Neural cell (in vitro differentiated cells): ENCODE data around the gene GPR35. TPM values are rescaled to one million over a fixed set of nuclear protein-coding genes. Genes with fewer than 3 reads are reported as not detected.

ENCODE experiments used
- H2AFZ ChIP-seq: fragments of 200-600, 300-800 bp; sonication (generic), shearing (Covaris generic); 2 replicates; pipeline ENCODE4 v1.6.0; 2014; ENCODE audit warnings: low read depth, mild to moderate bottlenecking, antibody characterized with exemption, low read length, moderate library complexity
- H3F3A ChIP-seq: fragments of 200-600 bp; shearing (Covaris generic); 2 replicates; pipeline ENCODE4 v1.6.1; 2016; ENCODE audit warnings: mild to moderate bottlenecking, moderate library complexity, mixed read lengths, antibody characterized with exemption, low read length; ENCODE audit not compliant: insufficient read depth, poor library complexity, severe bottlenecking
- H3K27ac ChIP-seq: fragments of 200-600, 300-800 bp; sonication (generic), shearing (Covaris generic); 2 replicates; pipeline ENCODE4 v1.5.1; 2014; ENCODE audit warnings: mild to moderate bottlenecking, low read length, moderate library complexity
- H3K27me3 ChIP-seq: fragments of 300-800, 200-600 bp; sonication (generic), shearing (Covaris generic); 2 replicates; pipeline ENCODE4 v1.6.0; 2014; ENCODE audit warnings: mild to moderate bottlenecking, low read depth, low read length, moderate library complexity; ENCODE audit not compliant: insufficient read depth
- H3K36me3 ChIP-seq: fragments of 300-800, 200-600 bp; sonication (generic), shearing (Covaris generic); 2 replicates; pipeline ENCODE4 v1.5.1; 2014; ENCODE audit warnings: mild to moderate bottlenecking, antibody characterized with exemption, low read length, moderate library complexity; ENCODE audit not compliant: insufficient read depth
- H3K4me2 ChIP-seq: fragments of 300-800, 200-600 bp; sonication (generic), shearing (Covaris generic); 2 replicates; pipeline ENCODE4 v1.6.0; 2014; ENCODE audit warnings: mild to moderate bottlenecking, low read length
- H3K4me3 ChIP-seq: fragments of 300-800, 200-600 bp; sonication (generic), shearing (Covaris generic); 2 replicates; pipeline ENCODE4 v1.5.1; 2014; ENCODE audit warnings: mild to moderate bottlenecking, low read length, moderate library complexity
- H3K79me2 ChIP-seq: fragments of 200-600 bp; shearing (Covaris generic); replicated peaks from 2 replicates; pipeline ENCODE4 v1.6.0; 2014; ENCODE audit warnings: mild to moderate bottlenecking, low read length, moderate library complexity; ENCODE audit not compliant: insufficient read depth
- H3K9ac ChIP-seq: fragments of 300-800, 200-600 bp; sonication (generic), shearing (Covaris generic); 2 replicates; pipeline ENCODE4 v1.6.1; 2016; ENCODE audit warnings: mild to moderate bottlenecking, low read length, mixed read lengths
- H3K9me2 ChIP-seq: fragments of 200-600 bp; shearing (Covaris generic); 2 replicates; pipeline ENCODE4 v1.6.1; 2016; ENCODE audit warnings: mild to moderate bottlenecking, low read length, mixed read lengths; ENCODE audit not compliant: insufficient read depth
- H3K9me3 ChIP-seq: fragments of 200-600, 300-800 bp; sonication (generic), shearing (Covaris generic); 2 replicates; pipeline ENCODE4 v1.6.1; 2016; ENCODE audit warnings: mild to moderate bottlenecking, mixed run types, low read length, moderate library complexity, mixed read lengths
- H4K20me1 ChIP-seq: fragments of 200-600 bp; shearing (Covaris generic); 2 replicates; pipeline ENCODE4 v1.6.1; 2016; ENCODE audit warnings: mild to moderate bottlenecking, mixed run types; ENCODE audit not compliant: insufficient read depth
- CTCF ChIP-seq: fragments of 450-650 bp; IDR thresholded peaks from 2 replicates; pipeline ENCODE4 v1.5.1; 2014; ENCODE audit warnings: antibody characterized with exemption, mild to moderate bottlenecking, moderate library complexity; ENCODE audit not compliant: poor library complexity, severe bottlenecking
- EP300 ChIP-seq: fragments of 450-650 bp; conservative IDR thresholded peaks from 2 replicates; pipeline ENCODE4 v1.6.1; 2014; ENCODE audit warnings: antibody characterized with exemption, mild to moderate bottlenecking, moderate library complexity; ENCODE audit not compliant: poor library complexity, severe bottlenecking
- EZH2 ChIP-seq: fragments of 200-600, 300-800 bp; shearing (Covaris generic), sonication (generic); IDR thresholded peaks from 2 replicates; pipeline ENCODE4 v1.6.1; 2014; ENCODE audit warnings: antibody characterized with exemption, low read length, borderline replicate concordance, mild to moderate bottlenecking; ENCODE audit not compliant: insufficient read depth, poor library complexity, severe bottlenecking
- MXI1 ChIP-seq: fragments of 450-650 bp; conservative IDR thresholded peaks from 2 replicates; pipeline ENCODE4 v1.6.1; 2014; ENCODE audit warnings: antibody characterized with exemption, mild to moderate bottlenecking; ENCODE audit not compliant: poor library complexity, severe bottlenecking
- POLR2AphosphoS5 ChIP-seq: IDR thresholded peaks from 2 replicates; pipeline ENCODE4 v1.6.1; 2012
- RAD21 ChIP-seq: fragments of 450-650 bp; conservative IDR thresholded peaks from 2 replicates; pipeline ENCODE4 v1.6.1; 2014; ENCODE audit warnings: antibody characterized with exemption, mild to moderate bottlenecking, moderate library complexity
- SMC3 ChIP-seq: fragments of 450-650 bp; conservative IDR thresholded peaks from 2 replicates; pipeline ENCODE4 v1.6.1; 2014; ENCODE audit warnings: antibody characterized with exemption, mild to moderate bottlenecking, moderate library complexity; ENCODE audit not compliant: poor library complexity
- TAF1 ChIP-seq: IDR thresholded peaks from 2 replicates; pipeline ENCODE4 v1.6.1; 2012; ENCODE audit warnings: low read depth
- polyA plus RNA-seq: library from polyadenylated mRNA; depleted of rRNA; stranded (reverse); fragments of >200 nt; gene quantifications from 2 replicates; pipeline ENCODE4 v1.2.3, GENCODE V29; 2014
- TF ChIP-seq, protein P1 (sequence below): IDR thresholded peaks from 2 replicates; pipeline ENCODE4 v1.6.1; 2012; ENCODE audit warnings: borderline replicate concordance

The GPR35 gene
- polyA plus RNA-seq, 1 donor from 2014 or later = 2.8 TPM

- H3K9me2 ChIP-seq = no peaks in the 10 kb centered on the region
- TF ChIP-seq CTCF (no peak), TAF1 (no peak), RAD21 (no peak), EZH2 (no peak), POLR2AphosphoS5 (no peak), MXI1 (no peak), SMC3 (no peak), EP300 (no peak)
- TF ChIP-seq, protein P1, sequence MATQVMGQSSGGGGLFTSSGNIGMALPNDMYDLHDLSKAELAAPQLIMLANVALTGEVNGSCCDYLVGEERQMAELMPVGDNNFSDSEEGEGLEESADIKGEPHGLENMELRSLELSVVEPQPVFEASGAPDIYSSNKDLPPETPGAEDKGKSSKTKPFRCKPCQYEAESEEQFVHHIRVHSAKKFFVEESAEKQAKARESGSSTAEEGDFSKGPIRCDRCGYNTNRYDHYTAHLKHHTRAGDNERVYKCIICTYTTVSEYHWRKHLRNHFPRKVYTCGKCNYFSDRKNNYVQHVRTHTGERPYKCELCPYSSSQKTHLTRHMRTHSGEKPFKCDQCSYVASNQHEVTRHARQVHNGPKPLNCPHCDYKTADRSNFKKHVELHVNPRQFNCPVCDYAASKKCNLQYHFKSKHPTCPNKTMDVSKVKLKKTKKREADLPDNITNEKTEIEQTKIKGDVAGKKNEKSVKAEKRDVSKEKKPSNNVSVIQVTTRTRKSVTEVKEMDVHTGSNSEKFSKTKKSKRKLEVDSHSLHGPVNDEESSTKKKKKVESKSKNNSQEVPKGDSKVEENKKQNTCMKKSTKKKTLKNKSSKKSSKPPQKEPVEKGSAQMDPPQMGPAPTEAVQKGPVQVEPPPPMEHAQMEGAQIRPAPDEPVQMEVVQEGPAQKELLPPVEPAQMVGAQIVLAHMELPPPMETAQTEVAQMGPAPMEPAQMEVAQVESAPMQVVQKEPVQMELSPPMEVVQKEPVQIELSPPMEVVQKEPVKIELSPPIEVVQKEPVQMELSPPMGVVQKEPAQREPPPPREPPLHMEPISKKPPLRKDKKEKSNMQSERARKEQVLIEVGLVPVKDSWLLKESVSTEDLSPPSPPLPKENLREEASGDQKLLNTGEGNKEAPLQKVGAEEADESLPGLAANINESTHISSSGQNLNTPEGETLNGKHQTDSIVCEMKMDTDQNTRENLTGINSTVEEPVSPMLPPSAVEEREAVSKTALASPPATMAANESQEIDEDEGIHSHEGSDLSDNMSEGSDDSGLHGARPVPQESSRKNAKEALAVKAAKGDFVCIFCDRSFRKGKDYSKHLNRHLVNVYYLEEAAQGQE = no peak
- H3K79me2 ChIP-seq = no peaks in the 10 kb centered on the region
- no peaks in the 10 kb centered on the region for H3F3A ChIP-seq
- H2AFZ ChIP-seq = no peak overlapping the region
- H3K27me3 ChIP-seq = no peaks in the 10 kb centered on the region
- no peaks in the 10 kb centered on the region for H4K20me1 ChIP-seq
- no peak overlapping the region for H3K4me2 ChIP-seq
- H3K9me3 ChIP-seq = no peaks in the 10 kb centered on the region
- no peak overlapping the region for H3K27ac ChIP-seq
- no peak overlapping the region for H3K4me3 ChIP-seq
- H3K9ac ChIP-seq = no peak overlapping the region
- H3K36me3 ChIP-seq = no peaks in the 10 kb centered on the region
Measured at GRCh38 chr2:240613781-240614180, 11.5 kb upstream of the GPR35 start.

DNA sequence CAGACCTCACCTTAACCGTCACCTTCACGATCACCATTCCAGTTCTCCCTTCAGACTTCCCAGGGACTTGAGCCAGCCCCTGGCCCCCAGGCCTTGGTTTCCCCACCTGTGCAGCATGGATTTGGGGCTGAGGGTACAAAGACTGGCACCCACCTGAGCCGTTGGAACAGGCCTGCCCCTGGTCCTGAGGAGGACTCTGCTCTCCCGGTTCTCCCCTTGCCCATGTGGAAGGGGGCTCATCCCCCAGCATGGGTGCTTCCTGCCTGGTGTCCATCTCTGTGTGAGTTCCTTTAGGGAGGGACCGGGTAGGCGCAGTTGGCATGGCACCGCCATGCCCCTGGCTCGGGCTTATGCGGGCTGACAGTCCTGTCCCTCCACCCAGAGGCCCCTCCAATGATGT lies 10.9 kb upstream of the GPR35 start:
- no peak overlapping the region for H3K9ac ChIP-seq
- no peak overlapping the region for H2AFZ ChIP-seq
- H3K9me2 ChIP-seq = no peaks in the 10 kb centered on the region
- H3K9me3 ChIP-seq = no peaks in the 10 kb centered on the region
- no peak overlapping the region for H3K4me3 ChIP-seq
- no peaks in the 10 kb centered on the region for H3F3A ChIP-seq
- H3K4me2 ChIP-seq = no peak overlapping the region
- no peaks in the 10 kb centered on the region for H3K36me3 ChIP-seq
- no peaks in the 10 kb centered on the region for H3K27me3 ChIP-seq
- TF ChIP-seq TAF1 (no peak), POLR2AphosphoS5 (no peak), EP300 (no peak), CTCF (no peak), SMC3 (no peak), MXI1 (no peak), RAD21 (no peak), EZH2 (no peak)
- TF ChIP-seq, protein P1 = no peak
- H3K27ac ChIP-seq = no peak overlapping the region
- H4K20me1 ChIP-seq = no peaks in the 10 kb centered on the region
- H3K79me2 ChIP-seq = no peaks in the 10 kb centered on the region
